HPDE6-E6E7 (cell line): Measurements from ENCODE around the gene MUCL3.
"Not testable (repeated sequence)": the region's sequence is repeated elsewhere in the genome, so short reads cannot be mapped to it uniquely, and the experiment has no call there.

Experiments used
- DNase-seq: peaks from one replicate; pipeline ENCODE4 v3.0.0; 2011; ENCODE audit warnings: missing footprints; ENCODE audit errors: extremely low spot score

MUCL3 gene

GRCh38 chr6:30939473-30939872 lies 1.3 kb upstream of the MUCL3 start:
- DNase-seq: no peak

GRCh38 chr6:30942338-30943060 lies 1.7 kb downstream of the MUCL3 start:
- peak; percentile 76 for DNase-seq

GRCh38 chr6:30944051-30944450 lies 3.3 kb downstream of the MUCL3 start:
- DNase-seq: no peak

GRCh38 chr6:30945281-30945680 lies 4.5 kb downstream of the MUCL3 start:
- DNase-seq: no peak

GRCh38 chr6:30947231-30947630 lies 6.5 kb downstream of the MUCL3 start:
- no peak for DNase-seq

- DNase-seq: no peak
Measured at GRCh38 chr6:30948811-30949210, 8.0 kb downstream of the MUCL3 start.

- no peak for DNase-seq
Measured at GRCh38 chr6:30951907-30952469, 11.2 kb downstream of the MUCL3 start.

- DNase-seq: no peak
Measured at GRCh38 chr6:30954631-30955366, 14.0 kb downstream of the MUCL3 start.

- no peak for DNase-seq
Measured at GRCh38 chr6:30955367-30956042, 14.7 kb downstream of the MUCL3 start.

GRCh38 chr6:30957716-30958115 lies 16.9 kb downstream of the MUCL3 start:
- DNase-seq: no peak

- no peak for DNase-seq
Measured at GRCh38 chr6:30960907-30961673, 20.3 kb downstream of the MUCL3 start.

- DNase-seq: no peak
Measured at GRCh38 chr6:30962716-30963115, 21.9 kb downstream of the MUCL3 start.

GRCh38 chr6:30963641-30964040 lies 22.9 kb downstream of the MUCL3 start:
- no peak for DNase-seq

GRCh38 chr6:30964075-30964474 lies 23.3 kb downstream of the MUCL3 start:
- no peak for DNase-seq

GRCh38 chr6:30965140-30965601 lies 24.4 kb downstream of the MUCL3 start:
- DNase-seq: no peak

- no peak for DNase-seq
Measured at GRCh38 chr6:30966154-30966553, 25.4 kb downstream of the MUCL3 start.

- DNase-seq: not testable (repeated sequence)
Measured at GRCh38 chr6:30969171-30969570, 28.4 kb downstream of the MUCL3 start.

GRCh38 chr6:30970946-30971345 lies 30.2 kb downstream of the MUCL3 start:
- no peak for DNase-seq

- DNase-seq: no peak
Measured at GRCh38 chr6:30972816-30973215, 32.0 kb downstream of the MUCL3 start.

- DNase-seq: no peak
Measured at GRCh38 chr6:30974490-30975252, 33.9 kb downstream of the MUCL3 start.

GRCh38 chr6:30979141-30979540 lies 38.4 kb downstream of the MUCL3 start:
- DNase-seq: no peak
